Fibroblast of lung (primary cell): ENCODE data around the gene ANKEF1. TPM values are rescaled to one million over a fixed set of nuclear protein-coding genes. Genes with fewer than 3 reads are reported as not detected.

Source experiments
- DNase-seq, 2 donors: peaks; one replicate each; pipeline versions ENCODE4 v3.0.0 to v3.0.0-alpha.2; 2010; ENCODE audit warnings: low read depth in 2 of 2
- H2AFZ ChIP-seq: 2 replicates; pipeline ENCODE4 v1.5.1; 2012; ENCODE audit warnings: low read length, control low read depth, inconsistent platforms
- H3K27ac ChIP-seq: 2 replicates; pipeline ENCODE4 v1.5.1; 2011; ENCODE audit warnings: low read length, control low read depth; ENCODE audit not compliant: insufficient read depth
- H3K27me3 ChIP-seq: 2 replicates; pipeline ENCODE4 v1.5.1; 2011; ENCODE audit warnings: mild to moderate bottlenecking, low read length; ENCODE audit not compliant: control insufficient read depth, insufficient read depth
- H3K36me3 ChIP-seq: 2 replicates; pipeline ENCODE4 v1.5.1; 2011; ENCODE audit warnings: low read length; ENCODE audit not compliant: control insufficient read depth, insufficient read depth
- H3K4me1 ChIP-seq: 2 replicates; pipeline ENCODE4 v1.5.1; 2011; ENCODE audit warnings: low read length; ENCODE audit not compliant: control insufficient read depth, insufficient read depth; ENCODE audit errors: extremely low read depth
- H3K4me2 ChIP-seq: 2 replicates; pipeline ENCODE4 v1.5.1; 2011; ENCODE audit warnings: low read length, control low read depth; ENCODE audit not compliant: insufficient read depth; ENCODE audit errors: extremely low read depth
- H3K4me3 ChIP-seq, 4 experiments: fragments of 200-600 bp in 1 of 4; sonication (generic) in 1 of 4; replicated peaks in 1 of 4; 2 replicates each; pipeline ENCODE4 v1.5.1; 2011 to 2016; ENCODE audit warnings: low read length in 4 of 4, low read depth in 3 of 4, mild to moderate bottlenecking in 3 of 4, control low read depth in 2 of 4, inconsistent platforms in 1 of 4, mixed read lengths in 1 of 4; ENCODE audit not compliant: insufficient read depth in 1 of 4; ENCODE audit errors: control extremely low read depth in 1 of 4
- H3K79me2 ChIP-seq: 2 replicates; pipeline ENCODE4 v1.5.1; 2012; ENCODE audit warnings: mild to moderate bottlenecking, low read length, inconsistent platforms; ENCODE audit not compliant: control insufficient read depth, insufficient read depth
- H3K9ac ChIP-seq: 2 replicates; pipeline ENCODE4 v1.5.1; 2011; ENCODE audit warnings: mild to moderate bottlenecking, low read length, control low read depth; ENCODE audit not compliant: insufficient read depth
- H3K9me3 ChIP-seq: 2 replicates; pipeline ENCODE4 v1.5.1; 2012; ENCODE audit warnings: low read depth, low read length; ENCODE audit not compliant: control insufficient read depth, insufficient read depth
- H4K20me1 ChIP-seq: 2 replicates; pipeline ENCODE4 v1.5.1; 2011; ENCODE audit warnings: low read length; ENCODE audit not compliant: control insufficient read depth, insufficient read depth; ENCODE audit errors: extremely low read depth
- EZH2 ChIP-seq: IDR thresholded peaks from 2 replicates; pipeline ENCODE4 v1.5.1; 2012; ENCODE audit warnings: low read length, control low read depth, mild to moderate bottlenecking; ENCODE audit errors: missing control alignments
- polyA plus RNA-seq, 2 donors: library from polyadenylated mRNA; depleted of rRNA in 1 of 2; stranded (reverse) in 1 of 2; unstranded in 1 of 2; fragments of >200 nt; gene quantifications; 2 replicates each; pipeline ENCODE4 v1.2.1, GENCODE V29; 2011 to 2012; ENCODE audit warnings: missing spikeins in 1 of 2
- total RNA-seq: library from RNA; depleted of rRNA; stranded (reverse); fragments of >200 nt; gene quantifications from 2 replicates; pipeline ENCODE4 v1.2.1, GENCODE V29; 2014
- TF ChIP-seq, protein P1 (sequence below), 2 donors: IDR thresholded peaks in 1 of 2; conservative IDR thresholded peaks in 1 of 2; 1 replicate in 1 of 2; 2 replicates in 1 of 2; pipeline ENCODE4 v1.5.1; 2011 to 2012; ENCODE audit warnings: low read length in 2 of 2, control low read depth in 1 of 2, inconsistent platforms in 1 of 2, low read depth in 1 of 2, mild to moderate bottlenecking in 1 of 2

The ANKEF1 gene
- total and polyA plus RNA-seq, 2 donors (not counting 1 experiment from before 2014, with no cell fraction given) = 1.6 to 3.5 TPM

DNA sequence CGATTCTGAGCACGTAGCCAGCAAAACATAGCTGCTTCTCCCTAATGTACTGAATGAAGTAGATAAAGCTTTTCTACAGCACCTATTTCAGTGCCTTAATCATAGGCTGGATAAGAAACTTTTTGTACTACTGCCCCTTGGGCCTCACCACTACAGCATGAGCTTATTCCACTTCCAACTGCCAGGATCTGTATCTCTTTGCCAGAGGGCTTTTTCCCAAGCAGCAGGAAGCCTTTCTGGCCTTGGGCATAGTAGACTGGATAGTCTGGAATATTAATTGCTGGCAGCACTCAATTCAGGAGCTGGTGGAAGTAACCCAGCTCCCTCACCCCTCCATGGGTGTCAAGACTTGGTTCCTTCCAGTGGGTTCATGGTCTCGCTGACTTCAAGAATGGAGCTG is 43.6 kb downstream of the ANKEF1 start:
- no peak overlapping the region for H3K4me2 ChIP-seq
- no peaks in the 10 kb centered on the region for H3K36me3 ChIP-seq
- no peaks in the 10 kb centered on the region for H3K79me2 ChIP-seq
- H3K9ac ChIP-seq = no peak overlapping the region
- H3K27me3 ChIP-seq = no peaks in the 10 kb centered on the region
- no peak for DNase-seq
- no peak overlapping the region for H3K4me3 ChIP-seq
- no peak overlapping the region for H3K27ac ChIP-seq
- no peaks in the 10 kb centered on the region for H4K20me1 ChIP-seq
- peaks cover 19% of the 10 kb centered on the region for H3K4me1 ChIP-seq
- TF ChIP-seq, protein P1, sequence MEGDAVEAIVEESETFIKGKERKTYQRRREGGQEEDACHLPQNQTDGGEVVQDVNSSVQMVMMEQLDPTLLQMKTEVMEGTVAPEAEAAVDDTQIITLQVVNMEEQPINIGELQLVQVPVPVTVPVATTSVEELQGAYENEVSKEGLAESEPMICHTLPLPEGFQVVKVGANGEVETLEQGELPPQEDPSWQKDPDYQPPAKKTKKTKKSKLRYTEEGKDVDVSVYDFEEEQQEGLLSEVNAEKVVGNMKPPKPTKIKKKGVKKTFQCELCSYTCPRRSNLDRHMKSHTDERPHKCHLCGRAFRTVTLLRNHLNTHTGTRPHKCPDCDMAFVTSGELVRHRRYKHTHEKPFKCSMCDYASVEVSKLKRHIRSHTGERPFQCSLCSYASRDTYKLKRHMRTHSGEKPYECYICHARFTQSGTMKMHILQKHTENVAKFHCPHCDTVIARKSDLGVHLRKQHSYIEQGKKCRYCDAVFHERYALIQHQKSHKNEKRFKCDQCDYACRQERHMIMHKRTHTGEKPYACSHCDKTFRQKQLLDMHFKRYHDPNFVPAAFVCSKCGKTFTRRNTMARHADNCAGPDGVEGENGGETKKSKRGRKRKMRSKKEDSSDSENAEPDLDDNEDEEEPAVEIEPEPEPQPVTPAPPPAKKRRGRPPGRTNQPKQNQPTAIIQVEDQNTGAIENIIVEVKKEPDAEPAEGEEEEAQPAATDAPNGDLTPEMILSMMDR (conservative IDR thresholded peaks at IDR 0.05 in 1 of 2, IDR thresholded peaks at IDR 0.05 in 1 of 2; ENCODE audit: low read depth in 1 of 2, low read length in 2 of 2) = no peak
- no peak for TF ChIP-seq EZH2
- no peak overlapping the region for H2AFZ ChIP-seq
- no peaks in the 10 kb centered on the region for H3K9me3 ChIP-seq

DNA sequence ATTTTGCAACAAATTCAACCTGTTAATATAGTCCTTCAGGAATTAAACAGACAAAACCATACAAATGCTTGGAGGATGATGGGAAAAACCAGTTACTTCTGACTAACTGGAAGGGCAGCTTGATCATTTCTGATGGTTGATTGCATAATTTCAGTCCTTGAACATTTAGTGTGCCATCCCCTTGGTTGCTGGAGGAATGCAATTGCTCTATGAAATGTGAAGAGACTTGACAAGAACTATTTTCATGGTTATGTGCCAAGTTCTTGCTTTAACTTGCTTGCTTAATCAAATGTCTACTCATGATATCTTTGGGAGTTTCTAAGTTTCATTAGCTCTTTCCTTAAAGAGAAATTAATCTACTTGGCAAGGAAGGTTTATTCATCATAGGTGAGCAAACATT is 45.2 kb downstream of the ANKEF1 start:
- no peak overlapping the region for H3K4me2 ChIP-seq
- H3K9ac ChIP-seq = no peak overlapping the region
- no peaks in the 10 kb centered on the region for H4K20me1 ChIP-seq
- H3K4me1 ChIP-seq = peaks cover 12% of the 10 kb centered on the region
- no peak overlapping the region for H3K27ac ChIP-seq
- H3K27me3 ChIP-seq = no peaks in the 10 kb centered on the region
- TF ChIP-seq EZH2 = no peak
- TF ChIP-seq, protein P1 (conservative IDR thresholded peaks at IDR 0.05 in 1 of 2, IDR thresholded peaks at IDR 0.05 in 1 of 2; ENCODE audit: low read depth in 1 of 2, low read length in 2 of 2) = no peak
- H2AFZ ChIP-seq = no peak overlapping the region
- H3K36me3 ChIP-seq = no peaks in the 10 kb centered on the region
- no peaks in the 10 kb centered on the region for H3K9me3 ChIP-seq
- no peak overlapping the region for H3K4me3 ChIP-seq
- H3K79me2 ChIP-seq = no peaks in the 10 kb centered on the region
- peak; percentile 87 to 91 for DNase-seq

DNA sequence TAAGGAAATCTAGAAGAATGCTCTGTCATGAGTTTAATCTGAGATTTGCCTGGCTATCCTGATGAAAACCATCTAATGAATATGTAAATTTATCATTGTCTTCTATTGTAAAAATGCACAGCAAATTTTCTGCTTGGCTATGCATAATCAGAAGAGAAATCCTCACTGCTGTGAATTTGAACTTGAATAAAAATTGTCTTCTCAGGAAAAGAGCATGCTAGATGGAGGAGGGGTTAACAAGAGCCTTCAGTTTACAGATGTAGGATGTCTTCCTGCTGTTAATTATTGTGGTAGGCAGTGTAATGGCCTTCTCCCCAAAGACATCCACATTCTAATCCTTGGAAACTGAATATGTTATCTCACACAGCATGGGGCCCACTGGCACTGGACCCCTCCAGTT is 45.8 kb downstream of the ANKEF1 start:
- Histone ChIP-seq H3K4me3 (no peak overlapping the region), H3K9me3 (no peaks in the 10 kb centered on the region), H3K79me2 (no peaks in the 10 kb centered on the region), H3K4me1 (peaks cover 9% of the 10 kb centered on the region), H4K20me1 (no peaks in the 10 kb centered on the region), H3K4me2 (no peak overlapping the region), H2AFZ (no peak overlapping the region), H3K27ac (no peak overlapping the region), H3K27me3 (no peaks in the 10 kb centered on the region), H3K36me3 (no peaks in the 10 kb centered on the region), H3K9ac (no peak overlapping the region)
- DNase-seq = no peak
- TF ChIP-seq, protein P1 (conservative IDR thresholded peaks at IDR 0.05 in 1 of 2, IDR thresholded peaks at IDR 0.05 in 1 of 2; ENCODE audit: low read depth in 1 of 2, low read length in 2 of 2) = no peak
- TF ChIP-seq EZH2 = no peak
